WTC11 (cell line): ENCODE results near the gene C1QTNF12. TPM values are rescaled to one million over a fixed set of nuclear protein-coding genes. Genes with fewer than 3 reads are reported as not detected.

Experiments
- ATAC-seq: fragments of 200-7000 bp; cut with Tn5 transposase; 2 replicates; pipeline ENCODE4 v1.10.0; 2021; ENCODE audit warnings: mild to moderate bottlenecking, moderate library complexity
- CTCF ChIA-PET: fragments of 300-600 bp; sonication (Branson Sonifier 250); formaldehyde crosslinking; loops from one replicate; lab custom pipeline; 2021; ENCODE audit warnings: antibody characterized with exemption; lab: Charles Lee
- POLR2A ChIA-PET: fragments of 350-600 bp; sonication (Branson Sonifier 250); formaldehyde crosslinking; loops from one replicate; lab custom pipeline; 2021; ENCODE audit warnings: antibody characterized with exemption; lab: Charles Lee
- DNase-seq: peaks from one replicate; pipeline ENCODE4 v3.0.0; 2021; ENCODE audit warnings: low spot score
- H3K27ac Mint-ChIP-seq: 2 replicates; pipeline ENCODE4 v1.8.0; 2021; ENCODE audit warnings: mixed read lengths
- H3K27me3 Mint-ChIP-seq: 2 replicates; pipeline ENCODE4 v1.8.0; 2021; ENCODE audit warnings: low read depth, mild to moderate bottlenecking, moderate library complexity, mixed read lengths
- H3K36me3 Mint-ChIP-seq: 2 replicates; pipeline ENCODE4 v1.8.0; 2021; ENCODE audit warnings: mixed read lengths
- H3K4me1 Mint-ChIP-seq: 2 replicates; pipeline ENCODE4 v1.8.0; 2022; ENCODE audit warnings: mixed read lengths
- H3K4me3 Mint-ChIP-seq: 2 replicates; pipeline ENCODE4 v1.8.0; 2021; ENCODE audit warnings: mild to moderate bottlenecking, moderate library complexity, mixed read lengths
- H3K9me3 Mint-ChIP-seq: 2 replicates; pipeline ENCODE4 v1.8.0; 2021; ENCODE audit warnings: mixed read lengths
- CREM ChIP-seq: sonication (generic); formaldehyde crosslinking; IDR thresholded peaks from 2 replicates; pipeline ENCODE4 v1.8.1; 2022; ENCODE audit warnings: mild to moderate bottlenecking, missing genetic modification reagents, moderate library complexity
- FOXK1 ChIP-seq: sonication (generic); formaldehyde crosslinking; IDR thresholded peaks from 2 replicates; pipeline ENCODE4 v1.8.0; 2022; ENCODE audit warnings: mild to moderate bottlenecking, moderate library complexity, missing genetic modification reagents
- FOXP1 ChIP-seq: sonication (generic); formaldehyde crosslinking; IDR thresholded peaks from 2 replicates; pipeline ENCODE4 v1.8.0; 2022; ENCODE audit warnings: missing genetic modification reagents, mild to moderate bottlenecking, moderate library complexity, borderline replicate concordance
- GABPB1 ChIP-seq: sonication (generic); formaldehyde crosslinking; IDR thresholded peaks from 2 replicates; pipeline ENCODE4 v1.8.1; 2023; ENCODE audit warnings: mild to moderate bottlenecking, missing genetic modification reagents
- GTF2I ChIP-seq: fragments of 250-450 bp; sonication (Bioruptor Pico); conservative IDR thresholded peaks from 2 replicates; pipeline ENCODE4 v1.4.0; 2021; ENCODE audit warnings: mild to moderate bottlenecking
- JUN ChIP-seq: sonication (generic); formaldehyde crosslinking; IDR thresholded peaks from 2 replicates; pipeline ENCODE4 v1.8.0; 2023; ENCODE audit warnings: mild to moderate bottlenecking, missing genetic modification reagents
- MYBL2 ChIP-seq: sonication (generic); formaldehyde crosslinking; IDR thresholded peaks from 2 replicates; pipeline ENCODE4 v1.8.1; 2023; ENCODE audit warnings: mild to moderate bottlenecking, moderate library complexity, missing genetic modification reagents
- PRRX2 ChIP-seq: fragments of 250-450 bp; sonication (Bioruptor Pico); IDR thresholded peaks from 2 replicates; pipeline ENCODE4 v1.8.0; 2021; ENCODE audit warnings: mild to moderate bottlenecking
- TEAD1 ChIP-seq: sonication (generic); formaldehyde crosslinking; IDR thresholded peaks from 2 replicates; pipeline ENCODE4 v1.8.0; 2022; ENCODE audit warnings: mild to moderate bottlenecking, missing genetic modification reagents
- ZNF416 ChIP-seq: fragments of 250-450 bp; sonication (Bioruptor Pico); IDR thresholded peaks from 2 replicates; pipeline ENCODE4 v1.9.0; 2021; ENCODE audit warnings: mild to moderate bottlenecking, inconsistent platforms
- total RNA-seq: library from RNA; stranded (reverse); gene quantifications from 3 replicates; pipeline ENCODE4 v1.2.3, GENCODE V29; 2021
- TF ChIP-seq, protein P1 (sequence below): sonication (generic); formaldehyde crosslinking; IDR thresholded peaks from 2 replicates; pipeline ENCODE4 v1.8.1; 2022; ENCODE audit warnings: missing genetic modification reagents, borderline replicate concordance
- TF ChIP-seq, protein P2 (sequence below): fragments of 250-450 bp; sonication (Bioruptor Pico); IDR thresholded peaks from 2 replicates; pipeline ENCODE4 v1.9.0; 2021; ENCODE audit warnings: mild to moderate bottlenecking
- TF ChIP-seq, protein P3 (sequence below): sonication (generic); formaldehyde crosslinking; IDR thresholded peaks from 2 replicates; pipeline ENCODE4 v1.8.1; 2023; ENCODE audit warnings: mild to moderate bottlenecking, missing genetic modification reagents, moderate library complexity
- TF ChIP-seq, protein P4 (sequence below): sonication (generic); formaldehyde crosslinking; IDR thresholded peaks from 2 replicates; pipeline ENCODE4 v1.8.0; 2022; ENCODE audit warnings: missing genetic modification reagents
- TF ChIP-seq, protein P5 (sequence below): sonication (generic); formaldehyde crosslinking; IDR thresholded peaks from 2 replicates; pipeline ENCODE4 v1.8.1; 2023; ENCODE audit warnings: mild to moderate bottlenecking, missing genetic modification reagents, moderate library complexity
- TF ChIP-seq, protein P6 (sequence below): sonication (generic); formaldehyde crosslinking; conservative IDR thresholded peaks from 2 replicates; pipeline ENCODE4 v1.8.1; 2022; ENCODE audit warnings: mild to moderate bottlenecking, missing genetic modification reagents
- TF ChIP-seq, protein P7 (sequence below): fragments of 250-450 bp; sonication (Bioruptor Pico); IDR thresholded peaks from 2 replicates; pipeline ENCODE4 v1.9.0; 2021; ENCODE audit warnings: moderate library complexity, mild to moderate bottlenecking, inconsistent platforms, borderline replicate concordance
- TF ChIP-seq, protein P8 (sequence below): sonication (generic); formaldehyde crosslinking; IDR thresholded peaks from 2 replicates; pipeline ENCODE4 v1.8.1; 2022; ENCODE audit warnings: low read depth, missing genetic modification reagents, borderline replicate concordance
- TF ChIP-seq, protein P9 (sequence below): sonication (generic); formaldehyde crosslinking; IDR thresholded peaks from 2 replicates; pipeline ENCODE4 v1.8.0; 2022; ENCODE audit warnings: mild to moderate bottlenecking, missing genetic modification reagents

C1QTNF12 gene
- total RNA-seq, 1 experiment from 2014 or later, result 10.3 TPM

DNA sequence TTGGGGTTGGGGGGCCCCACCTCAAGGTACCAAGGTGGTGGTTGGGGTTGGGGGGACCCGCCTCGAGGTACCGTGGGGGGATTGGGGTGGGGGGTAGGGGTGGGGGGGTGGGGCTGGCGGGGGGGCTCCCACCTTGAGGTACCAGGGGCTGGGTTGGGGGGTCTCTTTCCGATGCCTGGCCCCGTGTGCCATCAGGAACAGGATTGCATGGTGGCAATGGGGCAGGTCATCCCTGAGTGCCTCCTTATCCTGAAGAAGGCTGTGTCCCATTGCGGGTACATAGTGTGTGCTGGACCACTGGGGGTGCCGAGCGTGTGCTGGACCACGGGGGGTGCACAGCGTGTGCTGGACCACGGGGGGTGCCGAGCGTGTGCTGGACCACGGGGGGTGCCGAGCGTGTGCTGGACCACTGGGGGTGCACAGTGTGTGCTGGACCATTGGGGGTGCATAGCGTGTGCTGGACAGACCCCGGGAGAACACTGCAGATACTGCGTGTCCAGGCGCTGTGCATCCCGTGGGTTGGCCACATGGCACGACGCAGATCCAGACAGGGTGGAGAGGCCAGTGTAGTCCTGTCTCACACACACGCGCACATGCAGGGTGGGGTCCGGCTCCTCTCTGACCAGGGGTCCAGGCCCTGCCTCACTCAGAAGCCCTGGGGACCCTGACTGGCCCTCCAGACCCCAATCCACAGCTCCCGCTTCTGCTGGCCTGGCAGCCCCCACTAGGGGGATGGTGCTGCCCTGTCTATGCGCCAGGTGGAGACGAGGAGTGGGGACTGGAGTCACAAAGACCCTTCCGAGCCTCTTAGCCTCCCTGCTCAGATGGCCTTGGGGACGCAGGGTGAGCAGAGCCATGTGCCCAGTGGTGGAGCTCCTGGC, 37.9 kb upstream of the C1QTNF12 start:
- TF ChIP-seq MYBL2 (CRISPR knock-in tag), result no peak
- TF ChIP-seq TEAD1, result no peak
- no peak for TF ChIP-seq FOXK1
- TF ChIP-seq, protein P1, sequence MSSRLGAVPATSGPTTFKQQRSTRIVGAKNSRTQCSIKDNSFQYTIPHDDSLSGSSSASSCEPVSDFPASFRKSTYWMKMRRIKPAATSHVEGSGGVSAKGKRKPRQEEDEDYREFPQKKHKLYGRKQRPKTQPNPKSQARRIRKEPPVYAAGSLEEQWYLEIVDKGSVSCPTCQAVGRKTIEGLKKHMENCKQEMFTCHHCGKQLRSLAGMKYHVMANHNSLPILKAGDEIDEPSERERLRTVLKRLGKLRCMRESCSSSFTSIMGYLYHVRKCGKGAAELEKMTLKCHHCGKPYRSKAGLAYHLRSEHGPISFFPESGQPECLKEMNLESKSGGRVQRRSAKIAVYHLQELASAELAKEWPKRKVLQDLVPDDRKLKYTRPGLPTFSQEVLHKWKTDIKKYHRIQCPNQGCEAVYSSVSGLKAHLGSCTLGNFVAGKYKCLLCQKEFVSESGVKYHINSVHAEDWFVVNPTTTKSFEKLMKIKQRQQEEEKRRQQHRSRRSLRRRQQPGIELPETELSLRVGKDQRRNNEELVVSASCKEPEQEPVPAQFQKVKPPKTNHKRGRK (CRISPR knock-in tag), result no peak
- TF ChIP-seq ZNF416, result no peak
- TF ChIP-seq, protein P2, sequence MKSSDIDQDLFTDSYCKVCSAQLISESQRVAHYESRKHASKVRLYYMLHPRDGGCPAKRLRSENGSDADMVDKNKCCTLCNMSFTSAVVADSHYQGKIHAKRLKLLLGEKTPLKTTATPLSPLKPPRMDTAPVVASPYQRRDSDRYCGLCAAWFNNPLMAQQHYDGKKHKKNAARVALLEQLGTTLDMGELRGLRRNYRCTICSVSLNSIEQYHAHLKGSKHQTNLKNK (CRISPR knock-in tag), result no peak
- no peak for TF ChIP-seq JUN
- TF ChIP-seq, protein P3, sequence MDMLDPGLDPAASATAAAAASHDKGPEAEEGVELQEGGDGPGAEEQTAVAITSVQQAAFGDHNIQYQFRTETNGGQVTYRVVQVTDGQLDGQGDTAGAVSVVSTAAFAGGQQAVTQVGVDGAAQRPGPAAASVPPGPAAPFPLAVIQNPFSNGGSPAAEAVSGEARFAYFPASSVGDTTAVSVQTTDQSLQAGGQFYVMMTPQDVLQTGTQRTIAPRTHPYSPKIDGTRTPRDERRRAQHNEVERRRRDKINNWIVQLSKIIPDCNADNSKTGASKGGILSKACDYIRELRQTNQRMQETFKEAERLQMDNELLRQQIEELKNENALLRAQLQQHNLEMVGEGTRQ (CRISPR knock-in tag), result no peak
- TF ChIP-seq GABPB1 (CRISPR knock-in tag), result no peak
- no peak for TF ChIP-seq PRRX2 (CRISPR knock-in tag)
- TF ChIP-seq, protein P4, sequence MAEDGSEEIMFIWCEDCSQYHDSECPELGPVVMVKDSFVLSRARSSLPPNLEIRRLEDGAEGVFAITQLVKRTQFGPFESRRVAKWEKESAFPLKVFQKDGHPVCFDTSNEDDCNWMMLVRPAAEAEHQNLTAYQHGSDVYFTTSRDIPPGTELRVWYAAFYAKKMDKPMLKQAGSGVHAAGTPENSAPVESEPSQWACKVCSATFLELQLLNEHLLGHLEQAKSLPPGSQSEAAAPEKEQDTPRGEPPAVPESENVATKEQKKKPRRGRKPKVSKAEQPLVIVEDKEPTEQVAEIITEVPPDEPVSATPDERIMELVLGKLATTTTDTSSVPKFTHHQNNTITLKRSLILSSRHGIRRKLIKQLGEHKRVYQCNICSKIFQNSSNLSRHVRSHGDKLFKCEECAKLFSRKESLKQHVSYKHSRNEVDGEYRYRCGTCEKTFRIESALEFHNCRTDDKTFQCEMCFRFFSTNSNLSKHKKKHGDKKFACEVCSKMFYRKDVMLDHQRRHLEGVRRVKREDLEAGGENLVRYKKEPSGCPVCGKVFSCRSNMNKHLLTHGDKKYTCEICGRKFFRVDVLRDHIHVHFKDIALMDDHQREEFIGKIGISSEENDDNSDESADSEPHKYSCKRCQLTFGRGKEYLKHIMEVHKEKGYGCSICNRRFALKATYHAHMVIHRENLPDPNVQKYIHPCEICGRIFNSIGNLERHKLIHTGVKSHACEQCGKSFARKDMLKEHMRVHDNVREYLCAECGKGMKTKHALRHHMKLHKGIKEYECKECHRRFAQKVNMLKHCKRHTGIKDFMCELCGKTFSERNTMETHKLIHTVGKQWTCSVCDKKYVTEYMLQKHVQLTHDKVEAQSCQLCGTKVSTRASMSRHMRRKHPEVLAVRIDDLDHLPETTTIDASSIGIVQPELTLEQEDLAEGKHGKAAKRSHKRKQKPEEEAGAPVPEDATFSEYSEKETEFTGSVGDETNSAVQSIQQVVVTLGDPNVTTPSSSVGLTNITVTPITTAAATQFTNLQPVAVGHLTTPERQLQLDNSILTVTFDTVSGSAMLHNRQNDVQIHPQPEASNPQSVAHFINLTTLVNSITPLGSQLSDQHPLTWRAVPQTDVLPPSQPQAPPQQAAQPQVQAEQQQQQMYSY (CRISPR knock-in tag), result no peak
- TF ChIP-seq, protein P5, sequence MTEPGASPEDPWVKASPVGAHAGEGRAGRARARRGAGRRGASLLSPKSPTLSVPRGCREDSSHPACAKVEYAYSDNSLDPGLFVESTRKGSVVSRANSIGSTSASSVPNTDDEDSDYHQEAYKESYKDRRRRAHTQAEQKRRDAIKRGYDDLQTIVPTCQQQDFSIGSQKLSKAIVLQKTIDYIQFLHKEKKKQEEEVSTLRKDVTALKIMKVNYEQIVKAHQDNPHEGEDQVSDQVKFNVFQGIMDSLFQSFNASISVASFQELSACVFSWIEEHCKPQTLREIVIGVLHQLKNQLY (CRISPR knock-in tag), result no peak
- no peak for TF ChIP-seq FOXP1 (CRISPR knock-in tag)
- TF ChIP-seq, protein P6, sequence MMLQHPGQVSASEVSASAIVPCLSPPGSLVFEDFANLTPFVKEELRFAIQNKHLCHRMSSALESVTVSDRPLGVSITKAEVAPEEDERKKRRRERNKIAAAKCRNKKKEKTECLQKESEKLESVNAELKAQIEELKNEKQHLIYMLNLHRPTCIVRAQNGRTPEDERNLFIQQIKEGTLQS (CRISPR knock-in tag), result no peak
- TF ChIP-seq, protein P7, sequence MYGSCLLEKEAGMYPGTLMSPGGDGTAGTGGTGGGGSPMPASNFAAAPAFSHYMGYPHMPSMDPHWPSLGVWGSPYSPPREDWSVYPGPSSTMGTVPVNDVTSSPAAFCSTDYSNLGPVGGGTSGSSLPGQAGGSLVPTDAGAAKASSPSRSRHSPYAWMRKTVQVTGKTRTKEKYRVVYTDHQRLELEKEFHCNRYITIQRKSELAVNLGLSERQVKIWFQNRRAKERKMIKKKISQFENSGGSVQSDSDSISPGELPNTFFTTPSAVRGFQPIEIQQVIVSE, result no peak
- TF ChIP-seq, protein P8, sequence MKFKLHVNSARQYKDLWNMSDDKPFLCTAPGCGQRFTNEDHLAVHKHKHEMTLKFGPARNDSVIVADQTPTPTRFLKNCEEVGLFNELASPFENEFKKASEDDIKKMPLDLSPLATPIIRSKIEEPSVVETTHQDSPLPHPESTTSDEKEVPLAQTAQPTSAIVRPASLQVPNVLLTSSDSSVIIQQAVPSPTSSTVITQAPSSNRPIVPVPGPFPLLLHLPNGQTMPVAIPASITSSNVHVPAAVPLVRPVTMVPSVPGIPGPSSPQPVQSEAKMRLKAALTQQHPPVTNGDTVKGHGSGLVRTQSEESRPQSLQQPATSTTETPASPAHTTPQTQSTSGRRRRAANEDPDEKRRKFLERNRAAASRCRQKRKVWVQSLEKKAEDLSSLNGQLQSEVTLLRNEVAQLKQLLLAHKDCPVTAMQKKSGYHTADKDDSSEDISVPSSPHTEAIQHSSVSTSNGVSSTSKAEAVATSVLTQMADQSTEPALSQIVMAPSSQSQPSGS (CRISPR knock-in tag), result no peak
- TF ChIP-seq GTF2I, result no peak
- TF ChIP-seq CREM (CRISPR knock-in tag), result no peak
- TF ChIP-seq, protein P9, sequence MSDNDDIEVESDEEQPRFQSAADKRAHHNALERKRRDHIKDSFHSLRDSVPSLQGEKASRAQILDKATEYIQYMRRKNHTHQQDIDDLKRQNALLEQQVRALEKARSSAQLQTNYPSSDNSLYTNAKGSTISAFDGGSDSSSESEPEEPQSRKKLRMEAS (CRISPR knock-in tag), result no peak
- ChIA-PET POLR2A (no interaction called here), CTCF (interaction anchor here (1.4 to 2.1 kb wide), 3 partner anchors 8 to 16 kb away, joined by 5 to 15 read pairs (median 8); partner anchors contain the start of gene UBE2J2)
- Mint-ChIP-seq H3K9me3 (no peaks in the 10 kb centered on the region), H3K36me3 (no peaks in the 10 kb centered on the region), H3K4me3 (no peak overlapping the region), H3K27ac (no peak overlapping the region), H3K4me1 (no peaks in the 10 kb centered on the region), H3K27me3 (no peaks in the 10 kb centered on the region)
- DNase-seq (no peak), ATAC-seq (peak; percentile 13; the same call in 1 of the 2 replicates)
